ENCODE results near the gene APOH.

- TF ChIP-seq POLR2A (IDR thresholded peaks at IDR 0.05) = no peak
- TF ChIP-seq, protein P1, sequence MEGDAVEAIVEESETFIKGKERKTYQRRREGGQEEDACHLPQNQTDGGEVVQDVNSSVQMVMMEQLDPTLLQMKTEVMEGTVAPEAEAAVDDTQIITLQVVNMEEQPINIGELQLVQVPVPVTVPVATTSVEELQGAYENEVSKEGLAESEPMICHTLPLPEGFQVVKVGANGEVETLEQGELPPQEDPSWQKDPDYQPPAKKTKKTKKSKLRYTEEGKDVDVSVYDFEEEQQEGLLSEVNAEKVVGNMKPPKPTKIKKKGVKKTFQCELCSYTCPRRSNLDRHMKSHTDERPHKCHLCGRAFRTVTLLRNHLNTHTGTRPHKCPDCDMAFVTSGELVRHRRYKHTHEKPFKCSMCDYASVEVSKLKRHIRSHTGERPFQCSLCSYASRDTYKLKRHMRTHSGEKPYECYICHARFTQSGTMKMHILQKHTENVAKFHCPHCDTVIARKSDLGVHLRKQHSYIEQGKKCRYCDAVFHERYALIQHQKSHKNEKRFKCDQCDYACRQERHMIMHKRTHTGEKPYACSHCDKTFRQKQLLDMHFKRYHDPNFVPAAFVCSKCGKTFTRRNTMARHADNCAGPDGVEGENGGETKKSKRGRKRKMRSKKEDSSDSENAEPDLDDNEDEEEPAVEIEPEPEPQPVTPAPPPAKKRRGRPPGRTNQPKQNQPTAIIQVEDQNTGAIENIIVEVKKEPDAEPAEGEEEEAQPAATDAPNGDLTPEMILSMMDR (IDR thresholded peaks at IDR 0.05) = no peak
These were observed 6.3 kb upstream of the APOH start for GRCh38 chr17:66235377-66235994.
